ENCODE data around the gene GNL3.

The GNL3 gene

DNA sequence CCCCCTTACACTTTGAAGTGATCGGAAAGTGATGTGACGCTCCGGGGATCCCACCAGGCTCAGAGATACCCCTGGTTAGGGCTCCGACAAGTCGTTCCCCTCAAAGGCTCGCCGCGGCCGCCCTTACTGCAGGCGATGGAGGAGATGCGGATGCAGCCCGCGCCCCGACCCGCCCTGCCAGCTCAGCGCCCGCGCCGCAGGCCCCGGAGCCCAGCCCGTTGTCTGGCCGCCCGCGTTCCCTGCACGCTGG lies 19.5 kb downstream of the GNL3 start:
- H4K20me1 ChIP-seq (ENCODE audit: insufficient read depth, low read length), result 0 out of 2 replicates have a peak, but pooled peaks cover 6% of the 10 kb centered on the region
- peak overlapping the region; percentile 58 to 81 for H3K4me3 ChIP-seq (ENCODE audit: low read depth in 1 of 2, low read length in 2 of 2)
- H3K4me1 ChIP-seq (ENCODE audit: insufficient read depth, low read length), result peaks cover 35% of the 10 kb centered on the region
- peak overlapping the region; percentile 99 for H3K4me2 ChIP-seq (ENCODE audit: insufficient read depth, low read length)
- no peak for TF ChIP-seq EZH2 (IDR thresholded peaks at IDR 0.05; ENCODE audit: borderline replicate concordance, low read depth, low read length, severe bottlenecking)
- TF ChIP-seq, protein P1, sequence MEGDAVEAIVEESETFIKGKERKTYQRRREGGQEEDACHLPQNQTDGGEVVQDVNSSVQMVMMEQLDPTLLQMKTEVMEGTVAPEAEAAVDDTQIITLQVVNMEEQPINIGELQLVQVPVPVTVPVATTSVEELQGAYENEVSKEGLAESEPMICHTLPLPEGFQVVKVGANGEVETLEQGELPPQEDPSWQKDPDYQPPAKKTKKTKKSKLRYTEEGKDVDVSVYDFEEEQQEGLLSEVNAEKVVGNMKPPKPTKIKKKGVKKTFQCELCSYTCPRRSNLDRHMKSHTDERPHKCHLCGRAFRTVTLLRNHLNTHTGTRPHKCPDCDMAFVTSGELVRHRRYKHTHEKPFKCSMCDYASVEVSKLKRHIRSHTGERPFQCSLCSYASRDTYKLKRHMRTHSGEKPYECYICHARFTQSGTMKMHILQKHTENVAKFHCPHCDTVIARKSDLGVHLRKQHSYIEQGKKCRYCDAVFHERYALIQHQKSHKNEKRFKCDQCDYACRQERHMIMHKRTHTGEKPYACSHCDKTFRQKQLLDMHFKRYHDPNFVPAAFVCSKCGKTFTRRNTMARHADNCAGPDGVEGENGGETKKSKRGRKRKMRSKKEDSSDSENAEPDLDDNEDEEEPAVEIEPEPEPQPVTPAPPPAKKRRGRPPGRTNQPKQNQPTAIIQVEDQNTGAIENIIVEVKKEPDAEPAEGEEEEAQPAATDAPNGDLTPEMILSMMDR (IDR thresholded peaks at IDR 0.05; ENCODE audit: borderline replicate concordance, extremely low read depth, low read length, poor library complexity, severe bottlenecking), result no peak
- peak overlapping the region; percentile 97 for H2AFZ ChIP-seq (ENCODE audit: low read depth, low read length)
- H3K9me3 ChIP-seq (ENCODE audit: insufficient read depth, low read length, severe bottlenecking), result no peaks in the 10 kb centered on the region
- peak overlapping the region; percentile 80 for H3K27ac ChIP-seq (ENCODE audit: low read length)
- ATAC-seq (ENCODE audit: insufficient read depth, low read depth) (no peak; the same call in 1 of the 3 replicates), DNase-seq (no peak)
- peaks cover 22% of the 10 kb centered on the region for H3K36me3 ChIP-seq (ENCODE audit: insufficient read depth, low read length)
- H3K9ac ChIP-seq (ENCODE audit: low read depth, low read length), result peak overlapping the region; percentile 69
- H3K27me3 ChIP-seq (ENCODE audit: insufficient read depth, low read length, poor library complexity), result no peaks in the 10 kb centered on the region
- H3K79me2 ChIP-seq (ENCODE audit: insufficient read depth, low read length), result peaks cover 56% of the 10 kb centered on the region

DNA sequence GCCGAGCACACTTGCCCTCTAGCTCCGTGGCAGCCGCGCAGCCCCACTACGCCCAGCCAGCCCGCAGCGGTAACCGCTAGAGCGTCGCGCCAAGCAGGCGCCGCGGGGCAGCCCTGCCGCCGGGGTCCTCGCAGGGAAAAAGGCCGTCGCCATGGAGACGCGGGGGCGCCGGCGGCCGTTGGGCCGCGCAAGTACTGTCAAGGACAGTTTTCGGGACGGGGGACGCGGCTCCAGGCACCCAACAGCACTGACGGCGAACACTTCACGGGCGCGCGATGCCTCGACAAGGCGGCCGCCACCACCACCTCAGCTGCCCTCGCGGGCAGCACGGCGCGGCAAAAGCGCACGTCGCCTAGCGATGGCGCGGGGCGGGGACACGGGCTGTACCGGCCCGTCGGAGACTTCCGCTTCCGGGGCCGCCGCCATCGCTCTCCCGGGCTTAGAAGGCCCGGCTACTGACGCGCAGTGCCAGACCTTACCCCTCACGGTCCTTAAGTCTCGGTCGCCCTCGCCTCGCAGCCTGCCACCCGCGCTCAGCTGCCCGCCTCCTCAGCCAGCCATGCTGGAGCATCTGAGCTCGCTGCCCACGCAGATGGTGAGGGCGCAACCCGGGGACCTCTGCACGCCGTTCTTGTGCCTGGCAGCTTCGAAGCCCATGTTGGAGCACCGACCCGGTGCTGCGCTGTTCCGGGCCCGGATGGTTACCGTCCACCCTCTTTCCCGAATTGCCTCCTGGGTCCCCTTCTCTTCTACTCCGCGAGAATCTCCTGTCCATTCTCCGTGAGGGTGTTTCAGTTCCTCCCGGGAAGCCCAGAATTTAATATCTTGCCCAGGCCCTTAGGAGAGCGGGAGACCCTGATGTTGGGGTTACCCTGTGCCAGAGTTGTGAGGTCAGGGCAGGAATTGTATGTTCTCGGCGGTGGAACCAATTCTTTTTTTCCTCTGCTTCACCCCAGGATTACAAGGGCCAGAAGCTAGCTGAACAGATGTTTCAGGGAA lies 20.2 kb downstream of the GNL3 start, which contains the start of the genes GLT8D1 and SPCS1:
TSS of gene GLT8D1 (minus strand) at position 104 of the 999 bp plus-strand sequence. CDS start 5,331 bp downstream, outside the sequence.
TSS of gene SPCS1 (plus strand) at position 419 of the 999 bp plus-strand sequence. CDS start at position 560, 141 bp downstream.
- peak within 1 kb of the TSS; percentile 58 to 81 for H3K4me3 ChIP-seq (ENCODE audit: low read depth in 1 of 2, low read length in 2 of 2)
- peak within 1 kb of the TSS; percentile 97 for H2AFZ ChIP-seq (ENCODE audit: low read depth, low read length)
- peaks cover 56% of the 10 kb centered on the region for H3K79me2 ChIP-seq (ENCODE audit: insufficient read depth, low read length)
- no peaks in the 10 kb centered on the region for H3K27me3 ChIP-seq (ENCODE audit: insufficient read depth, low read length, poor library complexity)
- 0 out of 2 replicates have a peak, but pooled peaks cover 6% of the 10 kb centered on the region for H4K20me1 ChIP-seq (ENCODE audit: insufficient read depth, low read length)
- H3K27ac ChIP-seq (ENCODE audit: low read length), result peak within 1 kb of the TSS; percentile 80
- DNase-seq, result peak; percentile 84
- H3K36me3 ChIP-seq (ENCODE audit: insufficient read depth, low read length), result peaks cover 22% of the 10 kb centered on the region
- TF ChIP-seq, protein P1 (IDR thresholded peaks at IDR 0.05; ENCODE audit: borderline replicate concordance, extremely low read depth, low read length, poor library complexity, severe bottlenecking), result no peak
- no peak for TF ChIP-seq EZH2 (IDR thresholded peaks at IDR 0.05; ENCODE audit: borderline replicate concordance, low read depth, low read length, severe bottlenecking)
- H3K4me2 ChIP-seq (ENCODE audit: insufficient read depth, low read length), result peak within 1 kb of the TSS; percentile 99
- peak within 1 kb of the TSS; percentile 69 for H3K9ac ChIP-seq (ENCODE audit: low read depth, low read length)
- H3K4me1 ChIP-seq (ENCODE audit: insufficient read depth, low read length), result peaks cover 35% of the 10 kb centered on the region
- H3K9me3 ChIP-seq (ENCODE audit: insufficient read depth, low read length, severe bottlenecking), result no peaks in the 10 kb centered on the region
- ATAC-seq (ENCODE audit: insufficient read depth, low read depth), result peak; percentile 92

DNA sequence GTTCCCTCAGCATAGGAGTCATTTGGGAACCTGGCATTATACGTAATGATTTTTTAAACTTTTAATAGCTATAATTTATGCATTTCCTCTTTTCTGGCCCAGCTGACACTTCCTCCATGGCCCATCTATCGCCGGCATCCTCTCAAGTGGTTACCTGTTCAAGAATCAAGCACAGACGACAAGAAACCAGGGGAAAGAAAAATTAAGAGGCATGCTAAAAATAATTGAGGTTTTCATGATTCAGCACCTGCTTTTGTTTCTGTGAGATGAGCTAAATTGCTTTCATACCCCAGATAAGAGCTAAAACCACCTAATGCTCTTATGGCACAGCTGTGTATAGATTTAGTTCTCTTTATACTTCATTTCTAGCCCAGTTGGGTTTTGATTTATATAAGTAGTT lies 21.8 kb downstream of the GNL3 start:
- Histone ChIP-seq H3K36me3 (ENCODE audit: insufficient read depth, low read length) (peaks cover 33% of the 10 kb centered on the region), H3K9me3 (ENCODE audit: insufficient read depth, low read length, severe bottlenecking) (no peaks in the 10 kb centered on the region), H3K27ac (ENCODE audit: low read length) (no peak overlapping the region), H3K4me2 (ENCODE audit: insufficient read depth, low read length) (peak overlapping the region; percentile 99), H3K4me1 (ENCODE audit: insufficient read depth, low read length) (peaks cover 35% of the 10 kb centered on the region), H2AFZ (ENCODE audit: low read depth, low read length) (no peak overlapping the region), H3K4me3 (ENCODE audit: low read depth in 1 of 2, low read length in 2 of 2) (peak overlapping the region in 1 of 2 experiments; percentile 81; a peak in 2 of 4 replicates), H3K79me2 (ENCODE audit: insufficient read depth, low read length) (peaks cover 49% of the 10 kb centered on the region), H3K27me3 (ENCODE audit: insufficient read depth, low read length, poor library complexity) (no peaks in the 10 kb centered on the region), H3K9ac (ENCODE audit: low read depth, low read length) (peak overlapping the region; percentile 69), H4K20me1 (ENCODE audit: insufficient read depth, low read length) (0 out of 2 replicates have a peak, but pooled peaks cover 6% of the 10 kb centered on the region)
- DNase-seq (no peak), ATAC-seq (ENCODE audit: insufficient read depth, low read depth) (no peak)
- TF ChIP-seq EZH2 (IDR thresholded peaks at IDR 0.05; ENCODE audit: borderline replicate concordance, low read depth, low read length, severe bottlenecking), result no peak
- TF ChIP-seq, protein P1 (IDR thresholded peaks at IDR 0.05; ENCODE audit: borderline replicate concordance, extremely low read depth, low read length, poor library complexity, severe bottlenecking), result no peak
